ENCODE data around the gene CDK6.
A peak's percentile ranks its signal among the peaks of the same experiment; 100 is the strongest.
"Not testable (repeated sequence)": the region's sequence is repeated elsewhere in the genome, so short reads cannot be mapped to it uniquely, and the experiment has no call there.

CDK6 gene

DNA sequence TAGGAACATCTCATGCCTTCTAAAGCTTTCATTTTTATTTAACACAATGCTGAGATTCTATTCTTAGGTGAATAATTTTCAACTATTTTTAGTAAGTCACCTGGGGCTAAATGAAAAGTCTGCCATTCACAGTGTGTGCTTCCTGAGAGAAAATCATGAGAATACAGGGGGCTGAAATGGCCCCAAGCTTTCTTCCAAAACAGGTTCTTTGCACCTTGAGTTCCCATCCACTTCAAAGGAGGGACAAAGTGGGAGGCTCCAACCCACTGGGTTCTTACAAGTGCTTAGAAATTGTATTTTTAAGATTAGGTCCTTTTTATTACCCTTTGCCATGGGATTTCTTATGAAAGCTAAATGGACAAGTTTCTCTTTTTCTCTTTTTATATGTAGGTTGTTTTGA, 224.6 kb downstream of the CDK6 start:
- H3K79me2 ChIP-seq (ENCODE audit: low read length) = no peaks in the 10 kb centered on the region
- H3K27me3 ChIP-seq (ENCODE audit: low read depth, low read length) = no peaks in the 10 kb centered on the region
- H3K36me3 ChIP-seq (replicated peaks; ENCODE audit: low read depth, low read length) = peaks cover 32% of the 10 kb centered on the region
- TF ChIP-seq, protein P1, sequence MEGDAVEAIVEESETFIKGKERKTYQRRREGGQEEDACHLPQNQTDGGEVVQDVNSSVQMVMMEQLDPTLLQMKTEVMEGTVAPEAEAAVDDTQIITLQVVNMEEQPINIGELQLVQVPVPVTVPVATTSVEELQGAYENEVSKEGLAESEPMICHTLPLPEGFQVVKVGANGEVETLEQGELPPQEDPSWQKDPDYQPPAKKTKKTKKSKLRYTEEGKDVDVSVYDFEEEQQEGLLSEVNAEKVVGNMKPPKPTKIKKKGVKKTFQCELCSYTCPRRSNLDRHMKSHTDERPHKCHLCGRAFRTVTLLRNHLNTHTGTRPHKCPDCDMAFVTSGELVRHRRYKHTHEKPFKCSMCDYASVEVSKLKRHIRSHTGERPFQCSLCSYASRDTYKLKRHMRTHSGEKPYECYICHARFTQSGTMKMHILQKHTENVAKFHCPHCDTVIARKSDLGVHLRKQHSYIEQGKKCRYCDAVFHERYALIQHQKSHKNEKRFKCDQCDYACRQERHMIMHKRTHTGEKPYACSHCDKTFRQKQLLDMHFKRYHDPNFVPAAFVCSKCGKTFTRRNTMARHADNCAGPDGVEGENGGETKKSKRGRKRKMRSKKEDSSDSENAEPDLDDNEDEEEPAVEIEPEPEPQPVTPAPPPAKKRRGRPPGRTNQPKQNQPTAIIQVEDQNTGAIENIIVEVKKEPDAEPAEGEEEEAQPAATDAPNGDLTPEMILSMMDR (IDR thresholded peaks at IDR 0.05; ENCODE audit: low read depth, low read length) = no peak
- no peak for TF ChIP-seq EZH2phosphoT487 (IDR thresholded peaks at IDR 0.05; ENCODE audit: low read depth)
- H4K20me1 ChIP-seq (ENCODE audit: insufficient read depth, low read length) = no peaks in the 10 kb centered on the region; the same call in 1 of the 2 replicates
- no peak overlapping the region for H3K4me3 ChIP-seq (ENCODE audit: low read length)
- peak overlapping the region; percentile 23 for H3K4me2 ChIP-seq (ENCODE audit: low read length)
- H3K9me3 ChIP-seq (ENCODE audit: insufficient read depth, low read length) = no peaks in the 10 kb centered on the region
- no peak overlapping the region for H2AFZ ChIP-seq (ENCODE audit: low read depth, low read length)
- H3K4me1 ChIP-seq (ENCODE audit: low read length) = peaks cover 22% of the 10 kb centered on the region
- no peak overlapping the region for H3K27ac ChIP-seq (ENCODE audit: low read length)
- no peak overlapping the region for H3K9ac ChIP-seq (ENCODE audit: low read length)

DNA sequence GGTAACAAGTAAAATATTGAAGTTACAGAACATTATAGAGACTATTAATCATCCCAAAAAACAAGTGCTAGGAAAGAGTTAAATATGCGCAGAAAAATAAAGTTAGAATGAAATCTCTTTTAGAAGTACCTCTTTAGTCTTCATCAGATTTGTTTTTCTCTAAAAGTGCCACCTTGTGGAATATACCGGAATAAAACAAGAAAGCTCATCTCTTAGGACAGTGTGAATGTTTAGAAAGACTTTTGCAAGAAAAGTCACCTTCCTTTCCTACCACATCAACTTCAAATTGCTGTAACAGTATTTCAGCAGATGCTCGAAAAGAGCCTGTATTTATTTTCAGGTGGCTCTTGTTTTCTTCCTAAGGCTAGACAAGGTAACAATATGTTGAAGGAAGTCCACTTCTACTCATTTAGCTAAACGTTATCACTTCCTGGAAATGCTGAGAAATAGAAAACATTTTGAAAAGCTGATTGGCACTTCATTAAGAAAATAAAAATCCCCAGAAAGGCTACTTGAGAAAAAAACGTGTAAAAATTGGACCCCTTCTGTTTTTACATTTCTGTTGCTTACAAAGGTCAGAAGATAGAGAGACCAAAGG, 226.4 kb downstream of the CDK6 start:
- Histone ChIP-seq H3K36me3 (replicated peaks; ENCODE audit: low read depth, low read length) (peaks cover 16% of the 10 kb centered on the region), H2AFZ (ENCODE audit: low read depth, low read length) (no peak overlapping the region), H3K27me3 (ENCODE audit: low read depth, low read length) (no peaks in the 10 kb centered on the region), H3K4me2 (ENCODE audit: low read length) (no peak overlapping the region), H3K27ac (ENCODE audit: low read length) (no peak overlapping the region), H3K79me2 (ENCODE audit: low read length) (no peaks in the 10 kb centered on the region), H4K20me1 (ENCODE audit: insufficient read depth, low read length) (no peaks in the 10 kb centered on the region; the same call in 1 of the 2 replicates), H3K9me3 (ENCODE audit: insufficient read depth, low read length) (no peaks in the 10 kb centered on the region), H3K9ac (ENCODE audit: low read length) (no peak overlapping the region), H3K4me1 (ENCODE audit: low read length) (peaks cover 22% of the 10 kb centered on the region), H3K4me3 (ENCODE audit: low read length) (no peak overlapping the region)
- TF ChIP-seq EZH2phosphoT487 (IDR thresholded peaks at IDR 0.05; ENCODE audit: low read depth) = no peak
- TF ChIP-seq, protein P1 (IDR thresholded peaks at IDR 0.05; ENCODE audit: low read depth, low read length) = peak; percentile 52

DNA sequence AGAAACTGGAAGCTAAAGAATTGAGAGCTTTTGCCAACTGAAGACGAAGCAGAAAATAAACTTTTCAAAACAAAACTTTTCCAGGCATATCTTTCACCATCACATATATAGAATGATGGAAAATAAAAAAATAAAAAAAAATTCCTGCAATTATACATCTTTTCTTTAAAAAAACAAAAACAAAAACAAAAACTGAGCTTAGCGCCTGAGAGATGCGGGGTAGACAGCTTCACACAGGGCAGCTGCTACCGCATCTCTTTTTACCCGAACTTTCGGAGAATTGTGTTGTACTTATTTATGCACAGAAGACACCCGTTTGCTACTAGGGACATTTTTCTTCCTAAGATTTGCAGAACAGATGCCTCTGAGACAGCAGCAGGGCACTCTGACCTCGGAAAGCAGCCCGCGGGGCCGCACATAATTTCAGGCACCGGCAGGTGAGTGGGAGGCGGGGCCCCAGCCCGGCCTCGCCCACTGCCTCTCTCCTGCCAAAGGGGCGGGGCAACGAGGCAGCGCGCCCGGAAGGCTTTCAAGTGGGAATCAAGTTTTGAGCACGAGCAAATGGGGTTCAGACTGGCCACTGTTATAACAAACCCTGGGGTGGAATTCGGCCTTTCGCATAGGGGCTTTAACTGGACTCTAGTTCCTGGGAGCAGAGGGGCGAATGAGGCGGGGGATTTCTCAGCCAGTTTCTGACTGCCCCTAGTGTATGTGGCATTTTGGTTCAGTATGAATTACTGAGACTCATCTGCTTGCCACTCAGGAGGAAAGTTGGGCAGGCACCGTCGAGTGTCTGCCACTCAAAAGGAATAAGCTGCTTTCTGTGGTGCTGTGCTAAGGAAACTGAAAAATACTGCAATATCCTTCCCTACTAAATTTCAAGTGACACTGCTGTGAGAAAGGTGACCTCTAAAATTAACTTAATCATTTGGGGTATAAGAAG, 227.7 kb downstream of the CDK6 start:
- no peak overlapping the region for H3K4me3 ChIP-seq (ENCODE audit: low read length)
- H3K36me3 ChIP-seq (replicated peaks; ENCODE audit: low read depth, low read length) = peaks cover 2% of the 10 kb centered on the region
- H3K27ac ChIP-seq (ENCODE audit: low read length) = no peak overlapping the region
- H2AFZ ChIP-seq (ENCODE audit: low read depth, low read length) = no peak overlapping the region
- TF ChIP-seq, protein P1 (IDR thresholded peaks at IDR 0.05; ENCODE audit: low read depth, low read length) = no peak
- no peak for TF ChIP-seq EZH2phosphoT487 (IDR thresholded peaks at IDR 0.05; ENCODE audit: low read depth)
- no peaks in the 10 kb centered on the region for H3K9me3 ChIP-seq (ENCODE audit: insufficient read depth, low read length)
- no peaks in the 10 kb centered on the region for H3K79me2 ChIP-seq (ENCODE audit: low read length)
- H3K4me1 ChIP-seq (ENCODE audit: low read length) = peaks cover 20% of the 10 kb centered on the region
- no peaks in the 10 kb centered on the region for H3K27me3 ChIP-seq (ENCODE audit: low read depth, low read length)
- H3K9ac ChIP-seq (ENCODE audit: low read length) = no peak overlapping the region
- H3K4me2 ChIP-seq (ENCODE audit: low read length) = no peak overlapping the region
- H4K20me1 ChIP-seq (ENCODE audit: insufficient read depth, low read length) = no peaks in the 10 kb centered on the region; the same call in 1 of the 2 replicates

DNA sequence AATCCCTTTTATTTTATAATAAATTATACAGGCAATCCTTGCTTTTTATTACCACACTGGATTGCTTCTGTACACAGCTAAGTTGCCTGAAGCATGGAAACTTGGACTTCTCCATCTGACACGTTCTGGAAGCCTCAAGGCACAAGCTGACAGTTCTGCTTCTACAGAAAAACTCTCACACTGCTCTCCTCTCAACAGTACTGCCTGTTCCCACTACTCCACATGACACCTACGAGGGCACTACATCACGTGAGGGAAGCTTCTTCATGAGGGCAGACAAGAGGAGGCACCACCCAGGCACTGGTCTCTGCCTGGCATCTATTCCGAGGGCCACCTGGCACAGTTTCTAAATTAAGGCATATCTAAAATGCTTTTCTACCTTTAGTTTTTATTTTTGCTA, 229.4 kb downstream of the CDK6 start:
- no peaks in the 10 kb centered on the region for H3K27me3 ChIP-seq (ENCODE audit: low read depth, low read length)
- no peaks in the 10 kb centered on the region; the same call in 1 of the 2 replicates for H4K20me1 ChIP-seq (ENCODE audit: insufficient read depth, low read length)
- no peaks in the 10 kb centered on the region for H3K9me3 ChIP-seq (ENCODE audit: insufficient read depth, low read length)
- no peak overlapping the region for H3K9ac ChIP-seq (ENCODE audit: low read length)
- TF ChIP-seq, protein P1 (IDR thresholded peaks at IDR 0.05; ENCODE audit: low read depth, low read length) = no peak
- no peak for TF ChIP-seq EZH2phosphoT487 (IDR thresholded peaks at IDR 0.05; ENCODE audit: low read depth)
- no peak overlapping the region for H3K4me2 ChIP-seq (ENCODE audit: low read length)
- H3K27ac ChIP-seq (ENCODE audit: low read length) = no peak overlapping the region
- no peak overlapping the region for H3K4me3 ChIP-seq (ENCODE audit: low read length)
- no peaks in the 10 kb centered on the region for H3K79me2 ChIP-seq (ENCODE audit: low read length)
- no peak overlapping the region for H2AFZ ChIP-seq (ENCODE audit: low read depth, low read length)
- H3K36me3 ChIP-seq (replicated peaks; ENCODE audit: low read depth, low read length) = no peaks in the 10 kb centered on the region
- H3K4me1 ChIP-seq (ENCODE audit: low read length) = peaks cover 4% of the 10 kb centered on the region; the same call in 1 of the 2 replicates

DNA sequence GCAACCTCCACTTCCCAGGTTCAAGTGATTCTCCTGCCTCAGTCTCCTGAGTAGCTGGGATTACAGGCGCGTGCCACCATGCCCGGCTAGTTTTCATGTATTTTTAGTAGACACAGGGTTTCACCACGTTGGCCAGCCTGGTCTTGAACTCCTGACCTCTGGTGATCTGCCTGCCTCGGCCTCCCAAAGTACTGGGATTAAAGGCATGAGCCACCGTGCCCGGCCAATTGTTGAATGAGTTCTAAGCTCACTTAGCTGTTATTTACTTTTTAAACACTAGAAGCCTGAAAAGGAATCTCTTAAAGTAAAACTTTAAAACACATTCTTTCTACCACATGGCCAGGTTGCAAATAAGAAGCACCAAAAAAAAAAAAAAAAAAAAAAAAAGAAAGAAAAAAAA, 231.9 kb downstream of the CDK6 start:
- H4K20me1 ChIP-seq (ENCODE audit: insufficient read depth, low read length); H3K9me3 ChIP-seq (ENCODE audit: insufficient read depth, low read length); H2AFZ ChIP-seq (ENCODE audit: low read depth, low read length); H3K27me3 ChIP-seq (ENCODE audit: low read depth, low read length); H3K36me3 ChIP-seq (replicated peaks; ENCODE audit: low read depth, low read length); H3K4me2 ChIP-seq (ENCODE audit: low read length); H3K79me2 ChIP-seq (ENCODE audit: low read length); H3K4me1 ChIP-seq (ENCODE audit: low read length); H3K9ac ChIP-seq (ENCODE audit: low read length); H3K27ac ChIP-seq (ENCODE audit: low read length); H3K4me3 ChIP-seq (ENCODE audit: low read length): not testable (repeated sequence)

Data from OCI-LY3 (cell line).